ENCODE data around the gene MECR.

DNA sequence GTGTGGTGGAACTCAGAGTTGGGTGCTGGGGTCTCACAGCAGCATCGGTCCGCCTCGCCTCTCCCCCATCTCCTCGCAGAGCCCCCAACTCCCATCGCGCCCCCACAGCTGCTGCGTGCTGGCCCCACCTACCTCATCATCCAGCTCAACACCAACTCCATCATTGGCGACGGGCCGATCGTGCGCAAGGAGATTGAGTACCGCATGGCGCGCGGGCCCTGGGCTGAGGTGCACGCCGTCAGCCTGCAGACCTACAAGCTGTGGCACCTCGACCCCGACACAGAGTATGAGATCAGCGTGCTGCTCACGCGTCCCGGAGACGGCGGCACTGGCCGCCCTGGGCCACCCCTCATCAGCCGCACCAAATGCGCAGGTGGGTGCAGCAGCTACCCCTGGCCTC, 29.8 kb upstream of the MECR start:
- TF ChIP-seq, protein P1, sequence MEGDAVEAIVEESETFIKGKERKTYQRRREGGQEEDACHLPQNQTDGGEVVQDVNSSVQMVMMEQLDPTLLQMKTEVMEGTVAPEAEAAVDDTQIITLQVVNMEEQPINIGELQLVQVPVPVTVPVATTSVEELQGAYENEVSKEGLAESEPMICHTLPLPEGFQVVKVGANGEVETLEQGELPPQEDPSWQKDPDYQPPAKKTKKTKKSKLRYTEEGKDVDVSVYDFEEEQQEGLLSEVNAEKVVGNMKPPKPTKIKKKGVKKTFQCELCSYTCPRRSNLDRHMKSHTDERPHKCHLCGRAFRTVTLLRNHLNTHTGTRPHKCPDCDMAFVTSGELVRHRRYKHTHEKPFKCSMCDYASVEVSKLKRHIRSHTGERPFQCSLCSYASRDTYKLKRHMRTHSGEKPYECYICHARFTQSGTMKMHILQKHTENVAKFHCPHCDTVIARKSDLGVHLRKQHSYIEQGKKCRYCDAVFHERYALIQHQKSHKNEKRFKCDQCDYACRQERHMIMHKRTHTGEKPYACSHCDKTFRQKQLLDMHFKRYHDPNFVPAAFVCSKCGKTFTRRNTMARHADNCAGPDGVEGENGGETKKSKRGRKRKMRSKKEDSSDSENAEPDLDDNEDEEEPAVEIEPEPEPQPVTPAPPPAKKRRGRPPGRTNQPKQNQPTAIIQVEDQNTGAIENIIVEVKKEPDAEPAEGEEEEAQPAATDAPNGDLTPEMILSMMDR (IDR thresholded peaks at IDR 0.05; ENCODE audit: low read depth, low read length), result no peak
- TF ChIP-seq EZH2phosphoT487 (IDR thresholded peaks at IDR 0.05; ENCODE audit: low read depth), result no peak

All from OCI-LY3 (cell line).